HG03460 (cell line): ENCODE measurements around the gene HRAS.
A peak's percentile ranks its signal among the peaks of the same experiment; 100 is the strongest.
"Not testable (repeated sequence)": the region's sequence is repeated elsewhere in the genome, so short reads cannot be mapped to it uniquely, and the experiment has no call there.

Experiments
- ATAC-seq: cut with Tn5 transposase; IDR thresholded peaks from one replicate; pipeline ENCODE4 v1.9.1; 2021; ENCODE audit not compliant: unreplicated experiment

Gene HRAS

DNA sequence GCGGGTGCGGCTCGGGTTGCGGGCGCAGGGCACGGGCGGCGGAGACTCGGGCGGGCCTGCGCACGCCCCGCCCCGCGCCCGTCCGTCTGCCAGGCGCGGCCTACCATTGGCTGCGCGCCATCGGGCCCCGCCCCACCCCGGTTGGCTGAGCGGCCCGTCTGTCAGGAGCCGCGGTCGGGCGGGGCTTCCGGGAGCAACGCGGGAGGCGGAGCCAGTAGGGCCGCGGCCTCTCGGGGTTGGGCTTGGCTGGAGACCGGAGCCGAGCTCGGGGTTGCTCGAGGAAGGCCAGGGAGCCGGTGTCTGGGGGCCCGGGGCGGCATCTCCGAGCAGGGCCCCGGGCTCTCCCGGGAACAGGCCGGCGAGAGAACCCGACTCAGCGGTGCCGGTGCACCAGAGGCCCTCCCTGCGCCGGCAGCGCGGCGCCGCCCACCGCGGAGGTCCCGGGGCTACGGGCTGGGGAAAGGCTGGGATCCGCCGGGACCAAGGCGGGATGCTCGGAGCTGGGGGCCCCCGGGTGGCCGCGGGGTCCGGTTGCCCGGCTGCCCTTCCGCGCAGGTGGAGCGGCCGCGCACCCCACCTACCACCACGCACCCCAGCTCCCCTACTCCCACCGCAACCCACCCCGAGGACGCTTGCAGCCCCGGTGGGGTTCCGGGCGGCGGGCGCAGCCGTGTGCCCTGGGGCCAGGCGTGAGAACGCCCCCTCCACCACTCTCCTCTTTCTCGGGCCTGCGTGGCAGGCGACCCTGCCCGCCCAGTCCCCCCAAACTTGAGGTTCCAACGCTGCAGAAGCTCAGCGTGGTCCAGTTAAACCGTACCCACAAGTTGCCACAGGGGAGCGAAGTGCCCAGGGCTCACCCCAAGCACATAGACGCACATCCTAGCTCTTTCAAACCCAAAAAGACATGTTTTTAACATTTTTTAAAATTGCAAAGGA is at the start of gene HRAS:
Gene HRAS, minus strand, starts transcription at position 58 of the 936 bp plus-strand sequence.
- peak; percentile 54 for ATAC-seq

DNA sequence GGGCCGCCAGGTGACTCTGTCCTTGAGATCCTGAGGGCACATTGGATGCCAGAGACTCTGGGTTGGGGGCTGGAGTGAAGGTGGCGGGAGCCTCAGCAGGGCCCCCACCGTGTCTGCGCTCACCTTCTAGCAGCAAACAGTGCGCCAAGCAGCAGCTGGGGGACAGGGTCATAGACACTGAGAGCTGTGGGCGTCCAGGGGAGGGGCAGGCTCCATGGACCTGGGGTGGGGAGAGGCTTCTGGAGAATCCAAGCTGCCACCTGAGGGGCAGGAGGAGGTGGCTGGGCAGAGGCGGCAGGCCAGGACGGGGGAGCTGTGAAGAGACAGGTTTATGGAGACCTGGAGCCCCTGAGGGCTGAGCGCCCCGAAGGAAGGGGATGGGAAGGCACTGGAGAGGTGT is 48.9 kb upstream of the HRAS start:
- no peak for ATAC-seq

DNA sequence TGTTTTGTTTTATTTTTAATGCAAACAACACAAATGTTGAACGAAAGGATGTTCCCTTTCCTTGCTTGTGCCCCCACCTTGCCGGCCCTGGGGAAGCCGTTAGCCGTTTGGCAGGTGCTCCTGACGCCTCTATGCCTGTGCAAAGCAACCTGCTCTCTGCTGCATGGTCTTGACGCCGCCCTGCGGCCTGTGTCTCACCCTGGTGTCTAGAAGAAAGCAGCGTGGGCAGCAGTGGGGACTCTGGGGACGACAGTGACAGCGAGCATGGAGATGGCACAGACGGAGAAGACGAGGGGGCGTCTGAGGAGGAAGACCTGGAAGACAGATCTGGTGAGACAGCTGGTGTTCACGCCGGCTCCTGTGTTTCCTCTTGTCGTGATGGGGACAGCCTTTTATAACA is 46.4 kb upstream of the HRAS start:
- ATAC-seq: no peak

DNA sequence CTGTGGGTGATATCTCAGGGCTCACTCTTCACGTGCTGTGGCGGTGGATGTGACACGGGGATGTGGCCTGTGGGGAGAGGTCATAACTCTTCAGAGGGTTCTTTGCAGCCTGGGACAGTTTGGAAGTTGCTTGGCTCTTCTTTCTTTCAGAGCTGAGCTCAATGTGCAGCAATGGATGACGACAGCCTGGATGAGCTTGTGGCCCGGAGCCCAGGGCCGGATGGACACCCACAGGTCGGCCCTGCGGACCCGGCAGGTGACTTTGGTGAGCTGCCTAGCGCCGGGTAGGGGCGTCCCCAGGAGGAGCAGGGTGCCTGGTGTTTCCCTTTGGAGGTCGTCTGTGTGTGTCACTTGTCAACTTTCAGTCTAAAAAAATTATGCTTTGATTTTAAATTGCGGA is 46.0 kb upstream of the HRAS start:
- ATAC-seq: no peak

DNA sequence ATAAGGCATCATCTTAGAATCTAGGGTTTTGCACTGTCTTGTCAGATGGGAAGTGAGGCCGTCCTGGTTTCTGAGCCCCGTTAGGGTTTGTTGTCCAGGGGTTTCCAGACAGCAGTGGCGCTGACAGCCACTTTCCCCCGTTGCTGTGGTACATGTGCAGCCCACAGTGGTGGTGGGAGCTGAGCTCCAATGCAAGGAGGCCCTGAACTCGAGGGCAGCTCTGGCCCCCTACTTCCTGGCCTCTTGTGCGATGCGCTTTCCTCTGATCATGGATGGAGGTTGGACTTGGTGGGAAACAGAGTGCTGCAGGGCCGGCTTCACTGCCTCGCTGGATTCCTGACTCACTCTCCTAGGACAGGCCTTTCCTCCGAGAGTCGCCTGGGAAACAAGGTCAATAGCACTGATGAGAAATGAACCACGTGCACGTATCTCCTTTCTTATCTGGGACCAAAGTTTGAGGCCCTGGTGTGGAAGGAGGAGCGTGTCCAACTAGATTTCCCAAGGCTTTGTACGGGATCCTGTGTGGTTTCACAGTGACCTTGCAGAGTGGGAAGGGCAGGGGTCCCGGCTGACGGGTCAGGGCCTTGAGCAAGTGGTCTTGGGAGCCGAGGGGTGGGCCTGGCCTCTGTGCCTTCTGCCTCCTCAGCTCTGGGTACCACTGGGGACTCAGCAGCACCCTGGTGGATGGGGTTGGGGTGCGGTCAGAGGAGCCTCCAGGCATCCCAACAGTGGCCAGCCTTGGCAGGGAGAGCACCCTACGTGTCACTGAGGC is 44.6 kb upstream of the HRAS start:
- ATAC-seq: no peak

DNA sequence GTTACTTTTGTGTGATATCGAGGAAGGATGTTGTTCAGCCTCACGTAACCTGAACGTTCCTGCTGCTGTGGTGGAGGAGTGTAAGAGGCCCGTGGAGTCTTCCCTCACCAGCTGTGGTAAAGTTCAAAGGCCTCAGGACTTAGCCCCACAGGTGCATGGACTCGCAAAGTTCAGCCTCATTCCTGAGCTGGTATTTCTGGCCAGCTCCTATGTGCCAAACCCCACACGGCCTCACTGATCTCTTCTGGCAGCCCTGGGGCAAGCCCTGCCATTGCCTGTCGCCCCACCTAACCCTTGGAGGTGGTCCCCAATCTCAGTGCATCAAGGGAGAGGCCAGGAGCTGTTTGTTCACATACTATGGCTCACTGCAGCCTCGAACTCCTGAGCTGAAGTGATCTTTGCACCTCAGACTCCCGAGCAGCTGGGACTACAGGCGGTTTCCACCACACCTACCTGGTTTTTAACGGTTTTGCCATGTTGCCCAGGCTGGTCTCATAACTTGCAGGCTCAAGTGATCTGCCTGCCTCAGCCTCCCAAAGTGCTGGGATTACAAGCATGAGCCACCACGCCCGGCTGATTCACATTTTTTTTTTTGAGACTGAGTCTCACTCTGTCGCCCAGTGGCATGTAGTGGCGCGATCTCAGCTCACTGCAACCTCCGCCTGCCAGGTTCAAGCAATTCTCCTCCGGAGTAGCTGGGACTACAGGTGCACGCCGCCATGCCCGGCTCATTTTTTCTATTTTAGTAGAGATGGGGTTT is 43.1 kb upstream of the HRAS start:
- ATAC-seq: no peak

DNA sequence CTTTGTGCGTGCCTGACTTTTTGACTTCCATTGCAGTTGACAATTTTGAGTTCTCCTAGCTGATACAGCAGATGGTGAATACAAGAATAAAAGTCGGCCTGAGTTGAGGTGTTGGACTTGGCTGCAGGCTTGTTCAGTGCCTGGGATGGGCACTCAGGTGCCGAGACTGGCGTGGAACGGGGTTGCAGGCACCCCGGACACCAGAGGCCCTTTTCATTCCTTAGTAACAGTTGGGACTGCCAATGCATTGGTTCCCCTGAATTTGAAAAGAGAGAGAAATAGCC is 42.2 kb upstream of the HRAS start:
- no peak for ATAC-seq

DNA sequence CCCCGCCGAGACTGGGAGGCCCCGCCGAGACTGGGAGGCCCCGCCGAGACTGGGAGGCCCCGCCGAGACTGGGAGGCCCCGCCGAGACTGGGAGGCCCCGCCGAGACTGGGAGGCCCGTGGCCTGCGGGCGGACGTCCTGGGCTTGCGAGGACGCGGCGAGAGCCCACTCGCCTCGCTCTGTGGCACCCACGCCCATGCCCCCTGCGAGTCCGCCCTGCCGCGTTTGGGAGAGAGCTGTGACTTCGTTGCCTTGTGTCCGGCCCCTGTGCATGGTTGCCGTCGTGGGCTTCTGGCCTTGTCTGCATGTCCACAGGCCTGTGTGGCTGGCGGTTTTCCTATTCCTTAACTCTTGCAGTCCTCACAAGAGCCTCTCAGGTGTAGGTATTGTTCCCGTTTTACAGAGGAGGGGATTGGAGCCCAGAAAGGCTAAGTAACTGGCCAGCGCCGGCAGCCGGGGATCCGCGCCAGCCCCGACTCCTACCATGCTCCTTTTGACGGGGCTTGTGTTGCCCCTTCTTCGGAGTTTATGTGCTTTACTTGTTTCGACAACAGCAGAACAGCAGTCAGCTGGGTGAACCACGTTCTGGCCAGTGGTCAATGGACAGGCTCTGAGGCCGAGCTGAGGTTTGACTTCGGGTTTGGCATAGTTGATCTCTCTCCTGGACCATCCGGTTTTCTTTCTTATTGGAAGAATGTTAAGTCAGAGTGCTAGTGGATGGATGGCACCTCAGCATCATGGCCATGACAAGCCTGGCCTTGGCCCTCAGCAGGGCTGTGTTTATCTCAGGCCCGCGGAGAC is 41.6 kb upstream of the HRAS start:
- ATAC-seq: no peak

DNA sequence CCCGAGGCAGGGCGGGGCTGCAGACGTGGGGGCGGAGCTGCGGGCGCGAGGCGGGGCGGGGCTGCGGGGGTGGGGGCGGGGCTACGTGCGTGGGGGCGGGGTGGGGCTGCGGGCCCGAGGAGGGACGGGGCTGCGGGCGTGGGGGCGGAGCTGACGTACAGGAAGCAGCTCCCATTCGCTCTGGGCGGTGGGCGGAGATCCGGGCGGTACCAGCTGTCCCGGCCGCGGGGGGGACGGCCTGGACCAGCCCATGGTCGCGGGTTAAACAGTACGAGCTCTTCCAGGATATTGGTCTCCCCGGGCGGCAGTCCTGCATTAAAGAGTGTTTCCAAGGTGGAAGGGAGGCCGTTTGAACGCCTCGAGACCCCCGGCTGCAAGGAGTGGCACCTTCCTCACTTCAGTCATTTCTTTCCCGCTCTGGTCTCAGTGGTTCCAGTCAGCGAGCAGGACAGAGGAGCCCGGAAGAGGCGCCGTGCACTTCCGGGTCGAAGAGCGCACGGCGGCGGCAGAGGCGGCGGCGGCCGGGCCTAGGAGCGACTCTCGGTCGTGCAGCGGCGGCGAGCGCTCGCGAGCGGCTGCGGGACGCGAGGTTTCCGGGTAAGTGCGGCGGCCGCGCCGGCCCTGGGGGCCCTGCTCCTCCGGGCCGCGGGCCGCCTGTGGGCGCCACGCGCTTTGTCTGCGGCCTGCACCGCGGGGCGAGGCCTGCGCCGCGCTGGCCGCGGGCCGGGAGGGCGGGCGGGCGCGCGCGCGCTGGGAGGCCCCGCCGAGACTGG is 40.8 kb upstream of the HRAS start, which contains the start of gene PHRF1:
Gene PHRF1, plus strand, starts transcription at position 475 of the 773 bp plus-strand sequence. CDS start 5,043 bp downstream, outside the sequence.
- peak; percentile 84 for ATAC-seq

DNA sequence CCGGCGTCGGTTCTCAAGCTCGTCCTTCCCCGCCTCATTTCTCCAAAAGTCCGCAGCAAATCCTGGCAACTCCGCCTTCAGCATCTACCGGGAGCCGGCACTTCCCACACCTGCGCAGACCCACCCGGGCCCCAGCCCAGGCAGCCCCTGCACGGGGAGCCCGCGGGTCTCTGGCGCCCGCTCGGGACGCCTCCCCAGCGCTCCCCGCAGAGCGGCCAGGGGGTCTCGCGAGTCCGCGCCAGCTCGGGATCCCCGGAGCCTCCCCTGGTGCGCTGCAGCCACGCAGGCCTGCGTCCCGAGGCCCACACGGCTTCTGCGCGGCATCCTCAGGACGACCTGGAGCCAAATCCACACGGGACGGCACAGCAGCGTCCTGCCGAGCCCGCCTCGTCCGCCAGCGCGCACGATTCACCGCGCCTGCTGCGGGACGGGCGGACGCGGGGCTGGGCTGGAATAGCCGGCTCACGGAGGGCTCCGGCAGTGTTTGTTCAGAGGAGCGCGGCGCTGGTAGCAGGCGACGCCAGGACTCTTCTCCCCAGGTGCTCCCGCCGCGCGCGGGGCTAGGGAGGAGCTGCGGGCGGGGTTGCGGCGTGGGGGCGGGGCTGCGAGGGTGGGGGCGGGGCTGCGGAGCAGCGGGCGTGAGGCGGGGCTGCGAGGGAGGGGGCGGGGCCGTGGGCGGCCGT is 40.1 kb upstream of the HRAS start:
- ATAC-seq: peak; percentile 22

DNA sequence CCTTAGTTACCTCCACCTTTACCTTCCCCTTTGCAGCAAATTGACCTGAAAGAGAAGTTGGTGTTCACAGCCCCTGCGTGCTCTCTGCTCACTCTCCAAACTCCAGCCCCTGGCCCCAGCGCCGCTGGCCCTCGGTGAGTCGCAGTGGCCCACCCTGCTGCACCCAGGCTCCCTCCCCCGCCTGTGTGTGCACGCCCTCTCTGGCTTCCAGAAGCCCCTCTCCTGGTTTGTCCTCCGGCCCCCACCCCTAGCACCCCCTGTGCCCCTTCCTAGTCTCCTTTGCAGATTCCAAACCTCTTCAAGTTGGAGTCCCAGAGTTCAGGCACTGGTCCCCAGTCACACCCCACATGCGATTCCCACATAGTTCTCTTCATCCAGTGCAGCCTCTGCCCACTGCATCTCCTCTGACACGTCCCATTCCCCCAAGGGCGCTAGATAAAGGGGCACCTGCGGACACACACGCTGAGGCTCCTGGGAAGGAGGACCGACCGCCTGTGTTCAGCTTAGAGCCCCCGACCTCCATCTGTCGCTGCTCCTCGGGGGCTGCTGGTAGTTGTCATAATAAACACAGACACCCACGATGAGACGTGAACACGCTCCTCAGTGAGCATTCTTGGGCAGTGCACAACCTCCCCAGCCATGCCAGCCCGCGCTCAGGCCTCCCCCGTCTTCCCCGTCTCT is 39.4 kb upstream of the HRAS start:
- ATAC-seq: peak; percentile 7

DNA sequence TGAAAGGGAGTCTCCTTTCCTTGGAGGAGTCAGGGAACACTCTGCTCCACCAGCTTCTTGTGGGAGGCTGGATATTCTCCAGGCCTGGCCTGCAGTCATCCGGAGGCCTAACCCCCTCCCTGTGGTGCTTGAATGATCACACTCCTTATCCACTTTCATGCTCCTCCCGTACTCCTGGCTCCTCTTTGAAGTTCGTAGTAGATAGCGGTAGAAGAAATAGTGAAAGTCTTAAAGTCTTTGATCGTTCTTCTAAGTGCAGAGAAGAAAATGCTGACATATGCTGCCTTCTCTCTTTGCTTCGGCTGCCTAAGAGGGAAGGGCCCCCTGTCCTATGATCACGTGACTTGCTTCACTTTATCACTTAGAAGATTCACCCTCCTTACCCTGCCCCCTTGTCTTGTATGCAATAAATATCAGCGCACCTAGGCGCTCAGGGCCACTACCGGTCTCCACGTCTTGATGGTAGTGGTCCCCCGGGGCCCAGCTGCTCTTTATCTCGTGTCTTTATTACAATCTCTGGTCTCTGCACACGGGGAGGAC is 38.7 kb upstream of the HRAS start:
- not testable (repeated sequence) for ATAC-seq

DNA sequence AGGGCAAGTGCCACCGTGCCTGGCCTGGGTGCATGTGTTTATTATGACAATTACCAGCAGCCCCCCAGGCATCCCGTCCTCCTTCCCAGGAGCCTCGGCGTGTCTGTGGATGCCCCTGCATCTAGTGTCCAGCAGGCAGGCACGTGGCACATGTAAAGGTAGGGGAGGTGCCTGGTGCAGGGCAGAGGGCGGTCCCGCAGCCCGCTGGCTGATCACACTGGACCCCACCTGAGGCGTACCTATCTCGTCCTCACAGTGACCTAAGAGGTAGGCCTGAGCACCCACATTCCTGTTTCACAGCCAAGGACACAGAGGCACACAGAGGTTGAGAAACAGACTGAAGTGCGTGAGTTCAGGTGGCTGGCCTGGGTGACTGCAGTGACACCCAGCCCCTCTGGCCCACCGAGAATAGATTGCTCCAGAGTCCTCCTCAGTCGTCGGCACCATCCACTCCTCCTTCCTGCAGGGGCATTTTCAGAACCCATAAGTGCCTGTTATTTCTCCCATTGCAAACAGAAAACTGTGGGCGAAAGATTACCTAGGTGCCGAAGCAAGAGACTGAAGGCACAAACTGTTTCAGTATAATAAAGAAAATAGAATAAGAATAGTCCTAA is 37.9 kb upstream of the HRAS start:
- no peak for ATAC-seq

DNA sequence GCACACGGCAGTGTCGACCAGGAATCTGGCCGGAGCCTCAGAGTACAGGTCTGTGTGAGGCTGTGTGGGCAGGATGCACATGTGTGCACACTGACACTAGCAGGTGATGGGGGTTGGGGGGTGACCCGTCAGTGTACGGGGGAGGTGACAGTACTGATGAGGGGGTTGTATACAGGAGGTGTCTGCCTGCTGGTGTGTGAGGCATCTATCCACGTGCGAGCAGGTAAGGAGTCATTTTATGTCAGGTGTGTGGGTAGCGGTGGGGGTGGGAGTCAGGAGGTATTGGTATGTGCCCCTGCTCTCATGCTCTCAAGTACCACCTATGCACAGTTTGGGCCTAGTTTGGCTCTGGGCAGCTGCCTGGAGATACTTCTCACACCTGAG is 36.4 kb upstream of the HRAS start:
- ATAC-seq: no peak

DNA sequence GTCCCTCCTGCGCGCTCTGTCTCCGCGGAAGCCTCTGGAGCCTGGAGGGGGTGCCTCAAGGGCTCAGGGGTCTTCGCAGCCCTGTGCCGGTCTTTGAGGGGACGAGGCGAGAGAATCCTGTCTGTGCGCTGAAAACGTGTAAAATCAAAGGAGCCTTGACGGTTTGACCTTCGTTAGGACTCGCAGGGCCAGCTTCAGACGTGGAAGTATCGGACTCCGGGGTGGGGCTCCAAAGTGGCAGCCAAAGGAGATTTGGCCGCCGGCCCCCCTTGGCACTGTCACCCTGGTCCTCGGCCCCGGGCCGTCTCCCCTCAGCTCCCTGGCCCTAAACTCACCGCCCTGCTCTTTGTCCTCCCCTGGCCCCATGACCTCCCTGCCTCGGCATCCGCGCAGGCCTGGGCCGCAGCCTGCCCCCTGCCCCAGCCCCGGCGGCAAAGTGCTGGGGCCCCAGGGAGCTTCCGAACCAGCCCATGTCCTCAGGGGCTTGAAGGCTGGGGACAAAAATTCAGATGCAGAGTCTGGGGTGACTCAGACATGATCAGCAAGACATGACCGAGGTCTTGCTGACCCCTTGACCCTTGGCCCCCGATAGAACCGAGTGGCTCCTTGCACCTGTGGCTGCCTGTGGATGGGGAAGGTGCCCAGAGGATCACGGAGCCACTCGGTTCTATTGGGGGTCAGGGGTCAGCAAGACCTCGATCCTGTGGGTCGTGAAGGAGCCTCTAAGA is 33.9 kb upstream of the HRAS start:
- no peak for ATAC-seq

DNA sequence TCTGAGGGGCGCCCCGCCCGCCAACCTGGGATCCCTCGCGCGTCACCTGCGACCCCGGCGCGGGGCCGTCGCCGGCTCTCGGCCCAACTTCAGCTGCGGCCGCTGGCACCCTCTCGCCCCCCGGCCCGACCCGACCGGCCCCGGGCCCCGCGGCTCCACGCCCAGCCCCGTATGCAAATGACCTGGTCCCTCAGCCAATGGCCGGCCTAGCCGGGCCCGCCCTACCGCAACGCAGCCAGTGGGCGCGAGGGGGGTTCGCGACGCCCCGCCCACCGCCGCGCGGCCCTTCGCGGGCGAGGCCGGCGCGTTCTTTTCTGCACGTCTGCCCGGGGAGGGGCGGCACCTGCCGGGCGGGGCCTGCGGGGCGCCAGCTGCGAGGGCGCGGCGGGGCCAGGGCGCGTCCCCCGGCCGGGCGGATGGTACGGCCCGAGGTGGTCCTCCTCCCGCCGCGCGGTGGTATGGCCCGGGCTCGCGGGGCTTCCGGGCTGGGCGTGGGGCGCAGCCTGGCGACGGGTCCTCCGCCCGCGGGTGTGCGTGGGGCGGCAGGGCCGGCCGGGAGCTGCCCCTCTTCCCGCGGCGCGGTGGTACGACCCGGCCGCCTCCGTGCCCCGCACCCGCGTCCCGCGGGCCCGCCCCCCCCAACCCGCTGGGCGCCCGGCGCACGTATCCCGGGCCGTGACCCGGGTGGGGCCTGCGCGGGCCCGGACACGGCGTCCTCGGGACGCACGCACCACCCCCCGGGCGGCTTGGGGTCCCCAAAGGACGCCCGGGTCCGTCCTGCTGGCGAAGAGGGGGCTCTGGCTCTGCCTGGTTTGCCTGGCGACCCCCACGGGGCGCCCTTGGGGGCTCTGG is 33.2 kb upstream of the HRAS start:
- peak; percentile 90 for ATAC-seq
